ENCODE results near the gene DYTN.

The DYTN gene

DNA sequence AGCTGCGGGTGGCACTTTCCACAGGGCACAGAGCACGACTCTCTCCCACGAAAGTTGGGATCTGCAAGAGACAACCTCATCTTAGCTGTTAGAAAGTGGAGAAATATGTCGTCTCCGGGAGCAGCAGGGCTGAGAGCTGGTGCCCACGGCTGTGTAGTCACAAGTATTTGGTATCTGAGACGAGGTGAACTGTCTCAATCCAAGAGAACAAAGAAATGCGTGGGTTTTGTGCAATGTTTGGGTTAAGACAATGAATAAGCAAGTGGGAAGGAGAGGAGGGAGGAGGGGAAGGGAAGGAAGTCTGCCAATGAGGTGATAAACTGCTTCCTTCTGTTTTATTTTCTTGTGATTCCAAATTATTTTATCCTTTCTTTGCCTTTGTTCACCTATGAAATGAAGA is 18.0 kb downstream of the DYTN start:
- DNase-seq, result no peak

DNA sequence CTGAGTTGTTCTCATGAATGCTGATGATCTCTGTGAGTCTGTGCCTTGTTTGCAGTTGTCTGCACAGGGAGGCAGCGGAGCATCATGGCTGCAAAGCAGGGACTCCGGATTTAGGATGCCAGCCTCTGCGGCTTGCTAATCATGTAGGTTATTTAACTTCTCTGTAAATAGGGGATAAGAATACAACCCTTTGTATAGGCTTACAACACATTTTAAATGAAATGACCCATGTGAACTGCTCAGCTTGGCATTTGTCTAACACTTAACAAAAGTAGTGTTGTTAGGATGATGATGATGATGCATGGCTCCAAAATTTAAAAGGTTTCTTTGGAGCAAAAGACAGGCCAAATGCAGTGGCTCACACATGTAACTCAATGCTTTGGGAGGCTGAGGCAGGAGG is 19.4 kb downstream of the DYTN start:
- no peak for DNase-seq

DNA sequence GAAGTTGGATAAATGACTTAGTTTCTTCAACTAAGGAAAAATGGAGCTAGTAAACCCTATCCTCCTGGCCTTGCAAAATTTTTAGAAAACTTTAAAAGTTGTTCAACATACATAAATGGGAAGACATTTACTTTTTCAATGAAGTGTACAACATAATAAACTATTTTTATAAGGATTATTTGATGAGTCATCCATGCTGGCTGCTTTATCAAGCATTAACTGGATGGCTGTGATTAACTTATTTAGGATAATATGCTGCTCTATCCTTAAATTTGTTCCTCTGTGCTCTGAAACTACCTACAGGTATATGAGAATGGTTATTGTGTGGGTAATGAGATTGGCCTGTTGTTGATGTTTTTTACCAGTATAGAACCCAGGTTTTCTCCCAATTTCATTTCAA is 21.3 kb downstream of the DYTN start:
- DNase-seq, result no peak

DNA sequence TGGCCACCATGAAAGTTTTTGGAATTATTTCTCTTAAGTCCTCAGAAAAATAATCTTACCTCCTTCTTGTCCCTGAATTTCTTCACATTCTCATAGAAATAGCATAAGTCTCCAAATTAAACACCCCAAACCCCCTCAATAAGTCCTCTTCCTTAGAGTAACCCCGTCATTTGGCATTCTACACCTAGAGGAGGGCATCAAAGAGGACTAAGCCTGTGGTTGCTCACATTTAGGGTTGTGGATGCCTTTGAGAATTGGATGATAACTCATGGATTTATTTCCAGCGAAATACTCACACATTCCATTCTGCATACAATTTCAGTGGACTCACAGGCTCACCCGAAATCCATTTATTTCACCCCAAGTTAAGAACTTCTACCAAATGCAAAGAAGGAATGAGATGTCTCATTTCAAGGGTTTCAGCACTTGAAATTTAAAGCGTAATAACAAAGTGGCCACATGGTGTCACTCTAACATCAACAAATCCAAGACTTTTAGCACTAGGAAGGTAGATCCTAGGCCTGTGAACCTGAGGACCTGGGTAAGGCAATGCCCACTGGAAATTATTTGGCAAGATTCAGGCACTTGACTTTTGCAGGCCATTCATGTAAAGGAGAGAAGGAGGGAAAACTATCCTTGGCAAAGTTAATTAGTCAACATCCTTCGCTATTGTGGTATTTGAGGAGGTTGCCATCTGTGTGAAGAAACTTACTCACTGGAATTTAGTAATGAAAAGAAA is 24.6 kb downstream of the DYTN start:
- no peak for DNase-seq

DNA sequence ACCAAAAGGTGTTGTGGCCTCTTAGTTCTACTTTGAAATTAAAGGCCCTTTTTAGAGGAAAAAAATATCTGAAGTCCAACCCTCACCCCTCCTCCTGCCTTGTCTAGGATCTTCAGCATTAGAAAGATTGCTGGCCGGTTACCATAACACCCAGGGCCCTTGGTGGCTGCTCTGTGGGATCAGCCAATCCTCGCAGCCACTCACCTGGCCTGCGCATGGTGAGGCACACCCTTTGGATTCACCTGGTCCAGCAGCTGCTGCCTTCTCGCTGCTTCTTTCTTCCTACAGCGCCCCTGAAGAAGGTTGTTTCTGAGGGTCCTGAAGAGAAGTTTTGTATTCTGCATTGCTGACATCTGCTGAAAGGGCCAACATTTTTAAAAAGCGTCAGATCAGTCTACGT is 25.2 kb downstream of the DYTN start:
- DNase-seq, result no peak

DNA sequence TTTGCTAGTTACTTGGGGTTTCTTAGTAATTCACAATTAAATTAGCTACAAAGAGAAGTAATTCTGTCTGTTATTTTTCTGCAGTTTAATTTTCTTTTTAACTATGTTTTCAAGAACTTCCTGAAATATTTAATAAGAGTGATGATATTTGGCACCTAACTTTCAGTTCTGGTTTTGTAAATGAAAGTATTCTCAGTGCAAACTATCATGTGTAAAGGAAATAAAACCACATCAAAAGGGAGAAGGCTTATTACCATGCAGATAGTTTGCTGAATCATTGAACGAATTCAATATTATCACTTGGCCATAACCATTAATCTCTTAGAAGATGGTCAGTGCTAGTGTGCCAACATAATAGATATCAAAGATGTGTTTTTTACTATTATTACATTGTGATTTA is 29.2 kb downstream of the DYTN start:
- no peak for DNase-seq

DNA sequence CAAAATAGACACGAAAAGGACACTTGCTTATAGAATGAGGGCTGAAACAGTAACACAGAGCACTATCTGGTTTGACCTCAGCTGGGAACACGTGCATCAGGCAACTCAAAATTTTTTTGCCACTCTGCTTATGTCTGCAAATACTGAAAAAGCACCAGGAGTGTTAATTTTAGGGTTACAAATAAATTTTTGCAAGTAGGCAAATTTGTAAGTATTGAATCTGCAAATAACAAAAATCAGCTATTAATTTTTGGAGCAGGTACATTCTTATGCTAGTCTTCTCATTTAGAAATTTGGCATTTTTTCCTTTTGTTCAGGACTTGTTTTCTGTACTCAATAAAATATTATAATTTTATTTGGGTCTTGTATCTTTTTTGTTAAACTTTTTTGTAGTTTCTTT is 29.7 kb downstream of the DYTN start:
- DNase-seq, result no peak

DNA sequence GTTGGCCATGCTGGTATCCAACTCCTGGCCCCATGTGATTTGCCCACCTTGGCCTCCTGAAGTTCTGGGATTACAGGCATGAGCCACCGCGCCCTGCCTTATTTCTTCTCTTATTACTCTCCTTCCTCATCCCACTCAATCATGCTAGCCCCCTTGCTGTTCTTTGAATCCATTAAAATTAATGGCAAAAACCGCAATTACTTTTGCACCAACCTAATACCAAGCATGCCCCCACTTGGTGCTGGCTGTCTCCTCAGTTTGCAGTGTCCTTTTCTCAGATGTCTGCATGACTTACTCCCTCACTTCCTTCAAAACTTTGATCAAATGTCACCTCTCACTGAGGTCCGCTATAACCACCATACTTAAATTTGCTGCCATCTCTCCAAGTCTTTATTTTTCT is 34.6 kb downstream of the DYTN start:
- no peak for DNase-seq

DNA sequence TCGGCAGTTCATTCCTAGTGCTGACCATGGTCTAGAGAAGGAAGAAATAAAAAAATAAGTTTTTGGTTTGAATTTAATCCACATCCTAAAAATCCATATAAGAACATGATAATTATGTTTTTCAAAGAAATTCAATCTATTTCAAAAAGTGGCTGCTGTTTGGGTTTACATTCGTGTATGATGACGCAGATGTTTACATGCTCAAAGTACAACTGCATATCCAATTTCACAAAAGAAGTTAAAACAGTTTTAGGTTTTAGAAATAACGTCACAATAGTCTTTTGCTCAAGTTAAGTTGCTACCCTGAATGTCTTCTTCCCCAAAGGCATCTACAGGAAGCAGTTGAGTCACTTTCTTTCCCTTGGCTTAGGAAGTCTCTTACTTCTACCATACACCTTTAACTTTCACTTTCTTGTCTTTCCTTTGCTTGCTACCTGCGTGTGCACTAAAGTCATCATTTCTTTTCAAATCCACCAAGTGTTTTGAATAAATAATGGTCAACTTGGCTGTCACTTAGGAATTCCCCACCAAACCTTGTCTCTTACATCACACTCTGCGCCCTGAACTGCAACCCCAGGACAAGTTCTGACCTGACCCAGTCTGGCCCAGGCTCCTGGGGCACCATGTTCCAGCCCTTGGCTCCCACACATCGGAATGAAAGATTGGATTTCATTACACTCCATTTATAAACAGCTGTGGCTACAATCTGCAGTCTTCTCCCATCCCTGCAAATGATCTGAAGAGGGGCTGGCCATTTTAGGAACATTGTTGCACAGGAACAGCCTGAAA is 47.5 kb downstream of the DYTN start:
- DNase-seq, result no peak

DNA sequence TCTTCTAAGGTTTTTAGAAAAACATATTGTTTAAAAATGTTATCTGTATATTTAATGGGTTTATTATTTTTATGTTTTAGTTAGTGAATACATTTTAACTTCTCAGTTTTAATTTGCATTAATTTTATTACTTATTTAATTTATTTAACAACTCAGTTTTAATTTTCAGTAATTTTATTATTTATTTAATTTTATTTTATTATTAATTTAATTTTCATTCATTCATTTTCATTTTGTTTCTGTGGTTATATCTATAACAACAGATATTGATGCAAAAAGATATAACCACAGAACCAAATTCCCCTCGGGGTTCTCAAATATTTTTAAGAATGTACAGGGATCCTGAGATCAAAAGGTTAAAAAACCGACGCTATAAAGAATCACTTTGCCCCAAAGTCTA is 52.9 kb downstream of the DYTN start:
- DNase-seq, result no peak

DNA sequence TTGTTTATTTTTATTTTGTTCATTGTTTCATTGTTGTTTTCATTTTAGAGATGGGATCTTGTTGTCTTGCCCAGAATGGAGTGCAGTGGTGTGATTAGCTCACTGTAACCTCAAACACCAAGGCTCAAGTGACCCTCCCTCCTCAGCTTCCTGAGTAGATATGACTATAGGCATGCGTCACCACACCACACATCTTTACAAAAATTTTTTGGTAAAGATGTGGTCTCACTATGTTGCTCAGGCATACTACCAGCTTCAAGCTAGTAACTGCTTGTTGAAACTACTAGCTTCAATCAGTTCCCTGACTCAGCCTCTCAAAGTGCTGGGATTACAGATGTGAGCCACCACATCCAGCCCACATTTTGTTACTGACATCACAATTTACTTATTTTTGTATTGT is 61.1 kb downstream of the DYTN start:
- no peak for DNase-seq

DNA sequence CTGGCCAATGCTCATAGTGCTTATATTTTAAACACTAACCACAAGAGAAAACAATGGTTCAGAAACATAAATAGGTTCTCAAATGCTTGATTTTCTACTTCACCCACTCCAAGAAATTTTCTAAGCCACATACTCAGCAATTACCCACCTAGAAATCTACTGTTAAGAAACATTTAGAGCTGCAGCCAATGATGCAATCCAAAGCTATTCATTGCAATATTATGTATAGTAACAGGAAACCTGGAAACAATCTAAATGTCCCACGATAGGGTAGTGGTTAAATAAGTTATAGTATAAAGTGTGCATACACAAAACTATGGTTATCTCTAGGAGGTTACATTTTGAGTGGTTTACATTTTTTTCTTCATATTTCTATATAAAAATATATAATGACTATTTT is 70.2 kb downstream of the DYTN start:
- DNase-seq, result no peak

DNA sequence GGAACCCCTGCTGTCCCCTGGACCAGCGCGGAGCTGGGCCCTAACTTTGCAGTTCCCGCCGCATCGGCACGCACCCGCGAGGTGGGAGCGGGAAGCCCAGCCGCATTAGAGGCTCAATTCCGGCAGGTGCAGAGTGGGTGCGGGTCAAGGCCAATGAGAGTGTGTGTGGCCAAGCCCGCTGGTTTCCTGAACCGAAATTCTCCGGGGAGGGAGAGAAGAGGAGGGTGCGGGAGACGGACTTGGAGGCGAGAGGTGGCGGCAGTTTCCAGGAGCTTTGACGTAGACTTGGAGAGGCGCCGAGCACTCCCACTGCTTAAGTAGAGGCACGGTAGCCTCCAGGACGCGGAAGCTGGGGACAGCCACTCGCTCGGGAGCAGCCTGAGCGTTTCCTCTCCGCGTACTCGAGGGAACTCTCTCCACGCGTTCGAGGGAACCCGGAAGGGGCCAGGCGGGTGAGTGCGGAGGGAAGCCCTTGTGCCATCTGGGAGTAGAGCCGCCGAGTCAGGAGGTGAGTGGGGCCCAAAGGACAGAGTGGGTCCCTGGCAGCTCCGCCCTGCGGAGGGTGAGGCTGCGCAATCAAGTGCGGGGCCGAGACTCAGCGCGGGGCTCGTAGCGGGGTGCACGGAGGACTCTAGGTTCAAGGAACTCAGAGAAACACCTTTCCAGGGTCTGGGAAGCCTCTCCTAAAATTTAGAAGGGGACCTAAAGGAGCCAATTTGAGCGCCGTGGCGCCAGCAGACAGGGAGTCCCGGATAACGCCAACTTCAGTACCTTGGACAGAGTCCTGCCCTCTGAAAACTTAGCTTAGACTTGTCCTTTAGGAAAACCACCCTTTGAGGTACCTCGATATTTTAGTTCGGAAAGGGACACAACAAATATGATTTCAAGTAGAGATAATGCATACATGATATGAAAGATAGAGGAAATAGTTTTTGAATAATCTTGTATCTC is 75.8 kb downstream of the DYTN start, which contains the start of gene FAM237A:
Gene FAM237A, plus strand, starts transcription at position 413 of the 951 bp plus-strand sequence. CDS start 1,750 bp downstream, outside the sequence.
- no peak for DNase-seq

DNA sequence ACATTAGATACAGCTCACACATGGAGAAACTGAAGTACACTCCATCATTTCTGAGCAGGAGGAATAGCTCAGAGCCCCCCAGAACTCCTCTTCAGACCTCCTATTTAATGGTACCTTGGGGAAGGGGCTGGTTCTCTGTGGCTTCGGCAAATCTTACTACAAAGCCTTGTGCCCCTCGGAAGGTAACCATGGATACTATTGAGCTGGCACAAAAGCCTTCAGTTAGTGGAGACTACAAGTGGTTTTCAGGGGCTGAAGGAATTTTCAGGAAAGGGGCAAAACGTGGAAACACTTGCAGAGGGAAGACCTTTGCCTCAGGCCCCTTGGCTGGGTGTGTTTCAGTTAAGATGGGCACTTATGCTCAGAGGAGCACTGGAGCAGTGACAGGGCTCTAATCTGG is 77.0 kb downstream of the DYTN start:
- DNase-seq, result no peak

DNA sequence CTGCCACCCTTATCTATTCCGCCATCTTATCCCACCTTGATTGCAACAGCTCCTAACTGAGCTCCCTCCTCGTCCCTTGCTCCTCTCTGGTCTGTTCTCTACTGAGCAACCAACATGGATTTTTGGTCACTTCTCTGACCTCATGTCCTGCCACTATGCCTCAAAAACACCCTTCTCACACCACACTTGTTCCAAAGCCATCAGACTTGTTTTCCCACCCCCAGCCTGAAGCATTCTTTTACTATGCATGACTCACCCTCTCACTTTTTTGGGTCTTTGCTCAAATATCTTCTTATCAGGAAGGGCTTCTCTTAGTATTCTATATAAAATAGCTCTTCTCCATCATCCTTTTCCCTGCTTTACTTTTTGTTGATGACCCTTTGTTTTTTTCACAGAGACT is 78.6 kb downstream of the DYTN start:
- no peak for DNase-seq

DNA sequence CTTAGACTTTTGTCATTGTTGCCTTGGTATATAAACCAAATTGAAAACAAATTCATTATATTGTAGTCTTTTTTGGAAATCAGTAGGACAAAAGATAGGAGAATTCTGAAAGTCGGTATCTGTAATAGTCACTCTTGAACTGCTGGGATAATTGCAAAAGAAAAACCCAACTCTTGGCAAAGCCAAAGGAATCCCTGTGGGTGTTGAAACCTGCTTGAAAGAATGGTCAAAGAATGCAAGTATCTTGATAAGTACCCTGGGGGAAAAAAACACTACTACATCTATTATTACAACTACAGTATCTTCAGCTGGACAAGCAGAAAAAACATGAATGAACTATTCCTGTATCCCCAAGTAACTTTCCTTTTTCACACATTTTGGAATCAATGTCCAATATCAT is 83.2 kb downstream of the DYTN start:
- no peak for DNase-seq

DNA sequence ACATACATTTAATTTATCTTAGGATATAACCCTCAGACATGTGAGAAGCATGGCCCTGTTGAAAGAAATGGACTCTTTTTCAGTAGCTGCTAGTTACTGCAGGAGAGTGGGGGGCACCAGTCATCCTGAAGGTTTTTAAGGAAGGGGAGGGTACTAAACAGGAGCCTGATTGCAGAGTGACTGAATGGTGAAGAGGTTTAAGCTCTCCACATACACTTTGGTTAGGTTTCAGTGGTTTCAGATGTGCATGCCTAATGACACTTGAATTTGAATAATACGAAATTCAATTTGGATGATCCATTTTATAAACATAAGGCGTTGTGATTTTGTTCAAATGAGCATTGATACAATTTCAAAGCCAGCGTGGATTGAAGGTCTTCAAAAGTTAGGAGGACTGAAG is 86.9 kb downstream of the DYTN start:
- no peak for DNase-seq

DNA sequence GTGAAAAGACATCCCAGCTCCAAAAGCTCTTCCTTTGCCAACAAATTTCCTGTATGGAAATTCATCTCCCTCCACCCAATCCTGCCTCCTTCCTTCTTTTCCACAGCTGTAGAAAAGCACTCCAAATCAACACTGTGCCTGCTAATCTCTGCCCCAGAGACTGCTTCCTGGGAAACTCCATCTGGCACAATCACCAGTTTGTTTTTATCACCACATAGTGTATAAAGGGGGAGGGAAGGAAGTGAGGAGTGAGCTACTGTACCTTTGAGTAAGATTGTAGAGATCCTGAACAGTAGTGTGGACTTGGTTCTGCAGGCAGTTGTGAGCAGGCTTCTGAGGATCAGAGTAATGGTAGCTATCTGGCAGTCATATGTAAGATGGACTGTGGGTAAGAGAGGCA is 90.6 kb downstream of the DYTN start:
- DNase-seq, result no peak

DNA sequence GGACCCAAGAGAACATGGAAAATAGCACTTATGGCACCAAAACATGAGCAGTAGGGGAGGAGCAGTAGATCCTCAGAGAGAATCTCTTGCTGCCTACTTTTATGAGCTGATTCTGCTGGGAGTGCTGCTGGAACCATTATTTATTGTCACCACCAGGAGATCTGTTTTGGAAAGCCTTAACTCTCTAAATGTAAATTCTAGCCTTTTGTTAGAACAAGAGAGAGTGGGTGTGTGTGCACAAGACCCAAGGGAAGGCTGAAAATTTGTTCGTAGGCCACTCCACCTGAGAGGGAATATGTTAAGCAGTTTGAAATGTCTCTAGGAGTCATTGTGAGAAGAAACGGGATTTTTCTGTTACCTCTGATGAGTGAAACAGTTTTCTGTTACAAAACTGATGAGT is 92.1 kb downstream of the DYTN start:
- no peak for DNase-seq

DNA sequence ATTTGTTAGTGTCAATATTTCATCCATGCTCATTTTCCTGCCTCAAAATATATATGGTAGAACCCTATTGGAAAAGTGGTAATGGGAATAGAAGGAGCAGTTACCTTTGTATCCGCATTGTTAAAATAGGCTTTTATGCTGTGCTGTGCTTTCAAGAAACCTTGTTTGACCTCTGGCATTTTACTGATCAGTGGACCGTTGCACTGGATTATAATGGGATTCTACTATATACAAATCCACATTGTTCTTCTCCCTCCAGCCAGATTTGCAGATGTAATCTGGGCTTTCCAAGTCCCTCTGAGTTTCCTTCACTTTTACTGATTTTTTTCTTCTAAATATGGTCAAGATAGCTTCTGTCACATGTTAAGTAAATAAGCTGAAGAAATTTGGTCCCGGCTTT is 99.2 kb downstream of the DYTN start:
- DNase-seq, result no peak

DNA sequence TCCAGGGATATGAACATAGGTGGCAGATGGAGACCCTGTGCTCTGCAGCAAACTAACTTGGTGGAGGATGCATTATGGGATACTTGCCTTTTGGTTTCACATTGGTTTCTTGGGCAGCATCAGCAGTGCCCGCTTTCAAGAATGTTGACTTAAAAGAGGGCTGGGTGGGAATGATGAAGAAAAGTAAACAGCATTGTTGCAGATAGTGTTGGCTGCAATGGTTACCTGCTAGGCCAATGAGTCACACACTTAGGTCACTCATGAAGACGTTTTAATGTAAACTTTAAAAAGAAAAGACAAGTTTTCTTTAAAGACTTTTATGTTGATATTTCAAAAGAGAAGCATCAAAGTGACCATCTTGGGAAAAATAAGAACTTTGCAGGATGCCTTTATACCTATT is 102.0 kb downstream of the DYTN start:
- no peak for DNase-seq

DNA sequence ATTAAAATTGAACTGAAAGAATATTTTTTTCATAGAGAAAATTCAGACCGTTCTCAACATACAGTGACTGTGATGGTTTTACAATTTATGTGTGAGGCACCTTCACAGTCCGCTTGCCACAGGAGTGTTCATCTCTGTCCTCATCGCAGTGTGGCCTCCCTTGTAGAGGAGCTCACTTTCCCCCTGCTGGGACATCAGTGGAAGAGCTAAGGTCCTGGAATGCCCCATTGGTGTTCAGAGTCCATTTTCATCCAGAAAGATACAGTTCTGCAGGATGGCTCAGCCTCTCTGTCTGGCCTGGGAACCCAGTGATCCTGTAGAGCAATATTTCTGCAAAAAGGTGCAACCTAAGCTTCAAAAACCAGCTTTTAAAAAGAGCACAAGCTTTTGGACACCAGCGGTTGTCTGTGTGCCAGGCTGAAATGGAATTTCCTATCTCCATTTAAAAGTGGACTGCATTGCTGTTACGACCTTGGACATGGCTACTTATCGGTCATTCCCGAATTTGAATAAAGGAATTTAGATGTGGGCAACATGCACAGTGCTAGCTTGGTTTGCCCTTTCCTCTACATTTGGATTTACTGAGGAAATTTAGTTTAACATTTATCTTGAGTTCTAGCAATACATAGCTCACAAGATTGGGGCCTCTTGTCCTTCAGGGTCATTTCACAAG is 102.6 kb downstream of the DYTN start:
- DNase-seq, result no peak

DNA sequence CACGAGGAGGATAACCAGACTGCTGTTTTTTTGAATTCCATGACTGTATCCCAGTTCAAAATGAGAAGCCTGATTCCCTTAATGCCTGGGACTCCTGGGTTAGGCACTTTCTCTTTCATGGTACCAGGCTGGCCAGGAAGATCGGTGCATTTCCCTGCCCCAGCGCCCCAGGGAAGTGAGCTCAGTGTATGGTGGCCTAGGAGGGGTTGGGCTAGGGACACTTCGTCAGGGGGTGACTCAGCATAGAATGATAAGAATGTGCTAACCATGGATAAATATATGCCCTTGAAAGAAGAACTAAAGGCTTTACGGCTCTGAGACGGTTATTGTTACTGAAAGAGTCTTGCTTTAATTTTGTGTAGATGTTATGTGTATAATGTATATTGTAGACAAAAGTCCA is 103.4 kb downstream of the DYTN start:
- no peak for DNase-seq
